KMS-11 (cell line): ENCODE data around the gene DHX8.

Source experiments
- H2AFZ ChIP-seq: fragments of 200-600 bp; sonication (generic); 2 replicates; pipeline ENCODE4 v1.6.1; 2016; ENCODE audit warnings: antibody characterized with exemption, mixed run types, low read depth
- H3K27ac ChIP-seq: fragments of 200-600 bp; sonication (generic); 2 replicates; pipeline ENCODE4 v1.6.1; 2016; ENCODE audit warnings: mild to moderate bottlenecking, mixed run types
- H3K27me3 ChIP-seq: fragments of 200-600 bp; sonication (generic); 2 replicates; pipeline ENCODE4 v1.6.1; 2017; ENCODE audit warnings: mild to moderate bottlenecking, low read depth, mixed run types, moderate library complexity; ENCODE audit not compliant: insufficient read depth
- H3K36me3 ChIP-seq: fragments of 200-600 bp; sonication (generic); 2 replicates; pipeline ENCODE4 v1.6.1; 2017; ENCODE audit warnings: mild to moderate bottlenecking, mixed run types; ENCODE audit not compliant: insufficient read depth
- H3K4me1 ChIP-seq: fragments of 200-600 bp; sonication (generic); 2 replicates; pipeline ENCODE4 v1.6.1; 2016; ENCODE audit warnings: mild to moderate bottlenecking, low read depth, mixed run types; ENCODE audit not compliant: poor library complexity, severe bottlenecking
- H3K4me2 ChIP-seq: fragments of 200-600 bp; sonication (generic); 2 replicates; pipeline ENCODE4 v1.7.0; 2016; ENCODE audit warnings: mild to moderate bottlenecking, mixed run types
- H3K4me3 ChIP-seq: fragments of 200-600 bp; sonication (generic); IDR thresholded peaks from 2 replicates; pipeline ENCODE4 v1.6.1; 2017; ENCODE audit warnings: low read depth, low read length, mixed read lengths; ENCODE audit not compliant: insufficient read depth
- H3K79me2 ChIP-seq: fragments of 200-600 bp; sonication (generic); 2 replicates; pipeline ENCODE4 v1.6.1; 2016; ENCODE audit warnings: low read depth, mixed run types; ENCODE audit not compliant: insufficient read depth
- H3K9ac ChIP-seq: fragments of 200-600 bp; sonication (generic); 2 replicates; pipeline ENCODE4 v1.6.1; 2016; ENCODE audit warnings: mild to moderate bottlenecking, mixed run types
- H4K20me1 ChIP-seq: fragments of 200-600 bp; sonication (generic); 2 replicates; pipeline ENCODE4 v1.6.1; 2016; ENCODE audit warnings: mild to moderate bottlenecking, mixed run types; ENCODE audit not compliant: insufficient read depth
- CTCF ChIP-seq: fragments of 200-600 bp; sonication (generic); conservative IDR thresholded peaks from 2 replicates; pipeline ENCODE4 v1.6.1; 2017; ENCODE audit warnings: low read depth, mild to moderate bottlenecking, antibody characterized with exemption, low read length, moderate library complexity, mixed read lengths

Gene DHX8

DNA sequence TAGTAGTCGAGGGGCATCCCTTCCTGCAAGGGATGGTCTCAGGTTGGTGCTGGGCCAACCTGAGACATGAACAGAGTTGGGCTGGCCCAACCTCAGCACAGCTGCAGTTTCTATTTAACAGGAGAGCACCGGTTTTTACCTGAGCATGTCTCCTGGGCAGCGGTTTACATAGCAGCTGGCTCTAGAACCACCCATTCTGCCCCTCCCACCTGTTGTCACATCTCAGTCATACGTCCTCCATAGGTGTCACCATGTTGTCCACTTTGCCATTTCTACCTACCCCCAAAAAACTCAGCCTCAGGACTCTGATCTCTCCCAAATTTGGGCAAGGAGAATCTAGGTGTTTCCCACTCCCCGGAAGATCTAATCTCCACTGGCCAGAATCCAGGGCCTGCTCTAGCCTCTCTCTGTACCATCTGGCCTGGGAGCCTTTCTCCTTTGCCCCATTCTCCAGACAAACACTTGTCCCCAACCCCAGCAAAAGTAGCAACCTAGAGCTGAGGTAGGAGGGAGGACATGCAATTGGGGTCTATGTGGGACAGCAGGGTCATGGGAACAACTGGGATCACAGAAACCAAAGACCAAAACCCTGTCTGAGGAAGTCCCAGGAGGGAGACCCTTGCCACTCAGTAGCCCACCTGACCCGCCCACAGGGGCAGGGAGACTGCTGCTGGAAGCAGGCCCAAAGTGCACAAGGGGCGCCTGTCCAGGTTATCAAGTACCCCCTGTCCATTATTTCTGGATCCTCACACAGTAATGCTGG lies 43.3 kb downstream of the DHX8 start:
- no peak overlapping the region for H3K4me2 ChIP-seq
- no peak overlapping the region for H2AFZ ChIP-seq
- no peaks in the 10 kb centered on the region for H3K79me2 ChIP-seq
- no peak overlapping the region for H3K9ac ChIP-seq
- no peaks in the 10 kb centered on the region for H4K20me1 ChIP-seq
- no peaks in the 10 kb centered on the region for H3K27me3 ChIP-seq
- no peak overlapping the region for H3K27ac ChIP-seq
- H3K36me3 ChIP-seq, result no peaks in the 10 kb centered on the region; the same call in 1 of the 2 replicates
- no peak overlapping the region for H3K4me3 ChIP-seq
- no peak for TF ChIP-seq CTCF
- H3K4me1 ChIP-seq, result no peaks in the 10 kb centered on the region

GRCh38 chr17:43528319-43528987 lies 44.7 kb downstream of the DHX8 start:
- TF ChIP-seq CTCF, result no peak
- no peak overlapping the region for H3K4me3 ChIP-seq
- H3K27me3 ChIP-seq, result no peaks in the 10 kb centered on the region
- H3K4me1 ChIP-seq, result no peaks in the 10 kb centered on the region
- H3K9ac ChIP-seq, result no peak overlapping the region
- H2AFZ ChIP-seq, result no peak overlapping the region
- no peak overlapping the region for H3K4me2 ChIP-seq
- no peaks in the 10 kb centered on the region for H3K36me3 ChIP-seq
- no peaks in the 10 kb centered on the region for H4K20me1 ChIP-seq
- no peak overlapping the region for H3K27ac ChIP-seq
- no peaks in the 10 kb centered on the region for H3K79me2 ChIP-seq

GRCh38 chr17:43528988-43529814 lies 45.4 kb downstream of the DHX8 start:
- H3K27ac ChIP-seq, result no peak overlapping the region
- H3K36me3 ChIP-seq, result no peaks in the 10 kb centered on the region

GRCh38 chr17:43529947-43530287 lies 46.1 kb downstream of the DHX8 start:
- TF ChIP-seq CTCF, result no peak
- Histone ChIP-seq H3K79me2 (no peaks in the 10 kb centered on the region), H3K27me3 (no peaks in the 10 kb centered on the region), H3K4me1 (no peaks in the 10 kb centered on the region), H4K20me1 (no peaks in the 10 kb centered on the region), H3K4me3 (no peak overlapping the region), H3K9ac (no peak overlapping the region), H3K36me3 (no peaks in the 10 kb centered on the region), H3K27ac (no peak overlapping the region), H3K4me2 (no peak overlapping the region), H2AFZ (no peak overlapping the region)

More at GRCh38 chr17:43528988-43529814, 45.4 kb downstream of the DHX8 start:
- Histone ChIP-seq H2AFZ (no peak overlapping the region), H4K20me1 (no peaks in the 10 kb centered on the region), H3K9ac (no peak overlapping the region), H3K4me3 (no peak overlapping the region), H3K79me2 (no peaks in the 10 kb centered on the region), H3K4me1 (no peaks in the 10 kb centered on the region), H3K4me2 (no peak overlapping the region), H3K27me3 (no peaks in the 10 kb centered on the region)
- no peak for TF ChIP-seq CTCF
